Measurements from ENCODE around the gene MYO7A. TPM values are rescaled to one million over a fixed set of nuclear protein-coding genes. Genes with fewer than 3 reads are reported as not detected.

The MYO7A gene
- total RNA-seq, 4 donors from 2014 or later = 0.15 to 4.0 (median 1.2) TPM

GRCh38 chr11:77201991-77202841 lies 74.2 kb downstream of the MYO7A start:
- intact Hi-C loops (cut with DNase I) = no loop called here
- H3K4me3 ChIP-seq = no peak overlapping the region
- TF ChIP-seq CTCF (IDR thresholded peaks at IDR 0.05) (no peak), POLR2A (IDR thresholded peaks at IDR 0.05) (no peak)
- H3K27ac ChIP-seq = no peak overlapping the region
- H3K9me3 ChIP-seq = no peaks in the 10 kb centered on the region
- DNase-seq = no peak
- H3K36me3 ChIP-seq = no peaks in the 10 kb centered on the region
- 80 to 100% methylated on average over 1 to 5 of the region's 23 CpGs for WGBS, 2 donors
- no peaks in the 10 kb centered on the region for H3K27me3 ChIP-seq
- H3K4me1 ChIP-seq = no peaks in the 10 kb centered on the region

- TF ChIP-seq CTCF (IDR thresholded peaks at IDR 0.05) (no peak), POLR2A (IDR thresholded peaks at IDR 0.05) (no peak)
- H3K4me3 ChIP-seq = no peak overlapping the region
- intact Hi-C loops (cut with DNase I) = no loop called here
- no peaks in the 10 kb centered on the region for H3K4me1 ChIP-seq
- no peak overlapping the region for H3K27ac ChIP-seq
- H3K27me3 ChIP-seq = no peaks in the 10 kb centered on the region
- 62 to 68% methylated on average over 4 to 5 of the region's 25 CpGs for WGBS, 2 donors
- H3K9me3 ChIP-seq = no peaks in the 10 kb centered on the region
- DNase-seq = no peak
- H3K36me3 ChIP-seq = no peaks in the 10 kb centered on the region
Observed at GRCh38 chr11:77202941-77203900, 75.2 kb downstream of the MYO7A start.

GRCh38 chr11:77203901-77204753 lies 76.1 kb downstream of the MYO7A start:
- DNase-seq = no peak
- Histone ChIP-seq H3K27me3 (no peaks in the 10 kb centered on the region), H3K36me3 (no peaks in the 10 kb centered on the region), H3K9me3 (no peaks in the 10 kb centered on the region), H3K27ac (no peak overlapping the region), H3K4me1 (no peaks in the 10 kb centered on the region), H3K4me3 (no peak overlapping the region)
- 74 to 94% methylated on average over 7 to 9 of the region's 20 CpGs for WGBS, 2 donors
- no peak for TF ChIP-seq POLR2A (IDR thresholded peaks at IDR 0.05)
- TF ChIP-seq CTCF (IDR thresholded peaks at IDR 0.05) = no peak
- intact Hi-C loops (cut with DNase I) = no loop called here

- Histone ChIP-seq H3K4me3 (no peak overlapping the region), H3K27me3 (no peaks in the 10 kb centered on the region), H3K36me3 (no peaks in the 10 kb centered on the region), H3K4me1 (no peaks in the 10 kb centered on the region), H3K27ac (no peak overlapping the region), H3K9me3 (no peaks in the 10 kb centered on the region)
- TF ChIP-seq POLR2A (IDR thresholded peaks at IDR 0.05) (no peak), CTCF (IDR thresholded peaks at IDR 0.05) (no peak)
- no peak for DNase-seq
- intact Hi-C loops (cut with DNase I) = no loop called here
- 73 to 74% methylated on average over 5 to 8 of the region's 12 CpGs for WGBS, 2 donors
Observed at GRCh38 chr11:77204754-77205466, 76.9 kb downstream of the MYO7A start.
